HG02885 (cell line): ENCODE data around the gene CSNK1G2.

ENCODE experiments used
- ATAC-seq: cut with Tn5 transposase; IDR thresholded peaks from one replicate; pipeline ENCODE4 v1.9.1; 2021; ENCODE audit warnings: mild to moderate bottlenecking; ENCODE audit not compliant: unreplicated experiment, poor library complexity

The CSNK1G2 gene

DNA sequence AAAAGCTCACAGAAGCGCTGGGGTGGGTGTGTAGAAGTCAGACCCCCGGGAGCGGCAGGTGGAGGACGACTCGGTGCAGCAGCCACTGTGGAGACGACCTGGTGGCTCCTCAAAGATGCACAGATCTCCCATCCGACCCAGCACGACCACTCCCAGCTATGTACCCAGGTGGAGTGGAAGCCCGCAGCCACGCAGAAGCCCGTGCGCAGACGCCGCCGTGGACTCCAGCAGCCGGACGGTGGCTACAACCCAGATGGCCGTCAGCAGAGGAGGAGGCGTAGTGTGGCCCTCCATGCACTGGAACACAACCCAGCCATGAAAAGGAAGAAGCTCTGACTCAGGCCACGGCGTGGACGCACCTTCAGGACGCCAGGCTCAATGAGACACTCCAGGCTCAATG lies 21.7 kb downstream of the CSNK1G2 start:
- ATAC-seq = no peak

DNA sequence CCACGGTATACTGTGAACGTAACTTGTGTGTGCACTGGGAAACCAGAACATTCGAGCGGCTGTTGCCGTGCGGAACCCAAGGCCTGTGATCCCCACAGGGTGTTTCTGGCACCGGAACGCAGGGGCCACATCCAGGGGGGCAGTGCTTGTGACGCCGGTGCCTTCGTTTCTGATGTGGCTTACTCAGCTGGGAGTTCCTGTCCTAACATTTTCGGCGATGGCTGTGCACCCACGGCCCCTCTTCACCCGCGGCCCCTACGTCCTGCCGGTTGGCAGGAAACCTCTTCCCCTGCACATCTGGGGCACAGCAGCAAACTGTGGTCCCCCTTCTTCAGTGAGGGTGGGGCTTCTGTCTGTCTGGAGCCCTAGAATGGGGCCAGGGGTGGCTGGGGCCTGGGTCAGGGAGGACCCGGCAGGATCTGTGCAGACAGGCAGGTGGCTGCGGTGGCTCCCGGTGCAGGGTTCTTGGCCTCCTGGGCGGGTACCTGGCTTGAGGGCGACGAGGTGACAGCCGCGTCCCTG lies 26.2 kb downstream of the CSNK1G2 start:
- no peak for ATAC-seq

DNA sequence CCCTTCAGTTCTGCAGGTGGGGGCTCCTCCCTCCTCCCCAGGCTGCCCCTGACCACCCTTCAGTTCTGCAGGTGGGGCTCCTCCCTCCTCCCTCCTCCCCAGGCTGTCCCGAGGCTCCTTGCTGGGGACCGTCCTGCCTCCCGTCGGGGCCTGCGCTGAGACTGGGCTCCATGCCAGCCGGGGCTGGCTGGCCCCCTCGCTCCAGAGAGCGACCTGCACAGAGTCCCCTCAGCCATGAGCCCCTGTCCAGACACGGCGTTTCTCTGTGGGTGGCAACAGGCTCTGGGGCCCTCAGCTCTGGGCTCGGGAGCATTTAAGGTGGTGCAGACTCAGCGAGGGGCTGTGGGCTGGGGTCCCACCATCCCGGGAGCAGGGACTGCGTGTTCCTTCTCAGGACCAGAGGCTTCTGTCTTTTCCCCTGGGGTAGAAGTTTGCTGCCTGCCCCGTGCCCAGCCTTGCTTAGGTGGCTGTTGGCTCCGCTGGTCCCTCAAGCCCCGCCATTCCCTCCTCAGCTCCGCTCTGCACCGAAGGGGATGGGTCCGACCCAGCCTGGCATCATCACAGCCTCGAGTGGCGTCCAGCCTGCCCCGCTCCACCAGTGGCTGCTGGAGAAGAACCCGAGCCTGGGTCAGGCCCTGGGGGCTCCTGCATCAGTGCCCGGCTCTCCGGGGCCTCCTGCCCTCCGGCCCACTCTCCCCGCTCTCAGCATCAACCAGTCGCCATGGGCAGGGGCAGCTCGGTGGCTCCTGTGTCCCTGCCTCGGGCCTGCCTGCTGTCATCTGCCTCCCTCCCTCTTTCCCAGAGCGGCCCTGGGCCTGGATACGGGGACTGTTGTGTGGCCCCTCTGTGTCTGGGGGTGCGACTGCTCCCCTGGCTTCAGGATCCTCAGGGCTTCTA lies 27.6 kb downstream of the CSNK1G2 start:
- ATAC-seq = no peak

DNA sequence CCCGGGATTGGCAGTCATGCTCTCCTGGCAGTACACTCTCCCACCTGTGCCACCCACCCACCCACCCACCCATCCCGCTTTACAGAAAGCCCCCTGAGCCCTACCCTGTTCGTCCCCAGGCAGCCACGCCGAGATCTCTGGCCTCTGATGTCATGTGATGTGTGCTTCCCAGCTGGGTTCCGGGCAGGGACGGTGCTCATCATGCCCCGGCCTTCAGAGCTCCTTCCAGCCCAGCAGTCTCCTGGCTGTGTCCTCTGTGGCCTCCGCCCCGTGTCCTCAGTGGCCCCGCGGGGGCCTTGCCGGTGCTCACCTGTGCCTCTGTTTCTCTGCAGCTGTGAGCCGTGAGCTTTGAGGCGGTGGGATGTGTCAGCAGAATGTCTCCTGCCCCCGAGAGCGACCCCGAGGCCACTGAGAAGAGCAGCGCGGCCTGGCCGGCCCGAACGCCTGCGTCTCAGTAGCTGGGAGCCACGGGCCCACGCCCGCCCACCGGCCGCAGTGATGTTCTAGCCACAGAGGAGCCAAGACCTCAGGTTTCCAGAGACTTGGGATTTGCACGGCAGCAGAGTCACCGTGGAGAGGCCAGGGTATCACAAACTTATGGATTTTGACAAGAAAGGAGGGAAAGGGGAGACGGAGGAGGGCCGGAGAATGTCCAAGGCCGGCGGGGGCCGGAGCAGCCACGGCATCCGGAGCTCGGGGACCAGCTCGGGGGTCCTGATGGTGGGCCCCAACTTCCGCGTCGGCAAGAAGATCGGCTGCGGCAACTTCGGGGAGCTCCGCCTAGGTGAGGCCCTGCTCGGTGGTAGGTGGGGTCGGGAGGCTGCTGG lies 28.4 kb downstream of the CSNK1G2 start:
- ATAC-seq = no peak

DNA sequence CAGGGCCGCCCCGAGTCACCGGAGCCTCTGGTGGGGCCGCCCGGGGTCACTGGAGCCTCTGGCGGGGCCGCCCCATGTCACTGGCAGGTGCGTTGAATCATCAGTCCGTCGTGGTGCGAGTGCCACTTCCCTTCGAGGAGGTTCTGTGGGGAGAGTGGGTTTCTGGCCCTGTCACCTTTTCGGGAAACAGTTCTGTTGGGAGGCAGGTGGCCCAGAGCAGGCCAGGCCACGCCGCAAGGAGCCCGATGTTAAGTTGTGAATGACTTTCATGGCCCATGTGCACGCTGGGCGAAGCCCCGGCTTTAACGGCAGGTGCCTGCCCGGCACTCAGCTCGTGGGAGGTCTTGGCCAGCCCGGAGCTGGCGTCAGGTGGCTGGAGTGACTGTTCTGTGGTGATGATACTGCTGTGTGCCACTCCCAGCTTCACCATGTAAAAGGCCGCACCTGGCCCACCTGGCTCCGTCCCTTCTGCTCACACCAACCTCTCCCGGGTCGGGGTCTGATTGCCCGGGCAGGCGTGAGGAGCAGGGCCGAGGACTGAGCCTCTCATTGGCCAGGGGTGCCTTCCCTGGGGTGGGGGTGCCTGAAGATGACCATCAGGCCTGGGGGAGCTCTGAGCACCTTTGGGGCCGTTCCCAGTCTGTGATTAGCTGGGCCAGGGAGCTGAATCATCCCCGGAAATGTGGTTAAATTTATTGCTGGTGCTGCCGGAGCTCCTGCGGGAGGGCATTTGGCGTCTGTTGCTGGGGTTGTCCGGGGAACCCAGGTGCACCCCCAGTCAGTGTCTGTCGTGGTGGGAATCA lies 29.2 kb downstream of the CSNK1G2 start:
- ATAC-seq = no peak

DNA sequence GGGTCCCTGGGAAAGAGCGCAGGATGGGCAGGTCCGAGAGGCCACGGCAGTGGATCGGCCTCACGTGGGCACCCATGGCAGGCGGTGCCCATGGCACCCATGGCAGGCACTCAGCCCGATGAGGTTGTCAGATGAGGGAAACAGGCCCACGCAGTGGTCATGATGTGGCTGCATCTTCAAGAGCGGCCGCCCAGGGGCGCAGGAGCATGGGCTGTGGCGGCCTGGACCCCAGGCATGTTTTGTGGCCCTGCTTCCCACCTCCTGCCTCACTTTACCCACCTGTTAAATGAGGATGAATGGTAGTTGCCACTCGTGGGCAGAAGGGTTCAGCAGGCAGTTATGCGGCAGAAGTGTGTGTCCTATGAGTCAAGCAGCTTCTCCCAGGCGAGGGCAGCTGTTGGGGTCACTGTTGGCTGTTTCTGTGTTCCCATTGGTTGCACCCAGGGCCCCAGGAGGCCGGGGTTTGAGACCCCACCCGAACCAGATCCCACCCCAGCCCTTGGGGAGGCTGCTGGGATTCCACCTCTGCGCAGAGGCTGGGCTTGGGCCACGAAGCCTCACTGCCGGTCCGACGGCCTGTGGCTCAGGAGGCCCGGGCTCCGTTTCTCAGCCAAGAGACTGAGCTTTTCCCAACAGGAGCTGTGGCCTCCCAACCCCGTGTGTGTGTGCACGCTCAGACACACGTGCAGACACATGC lies 30.0 kb downstream of the CSNK1G2 start:
- ATAC-seq = no peak

DNA sequence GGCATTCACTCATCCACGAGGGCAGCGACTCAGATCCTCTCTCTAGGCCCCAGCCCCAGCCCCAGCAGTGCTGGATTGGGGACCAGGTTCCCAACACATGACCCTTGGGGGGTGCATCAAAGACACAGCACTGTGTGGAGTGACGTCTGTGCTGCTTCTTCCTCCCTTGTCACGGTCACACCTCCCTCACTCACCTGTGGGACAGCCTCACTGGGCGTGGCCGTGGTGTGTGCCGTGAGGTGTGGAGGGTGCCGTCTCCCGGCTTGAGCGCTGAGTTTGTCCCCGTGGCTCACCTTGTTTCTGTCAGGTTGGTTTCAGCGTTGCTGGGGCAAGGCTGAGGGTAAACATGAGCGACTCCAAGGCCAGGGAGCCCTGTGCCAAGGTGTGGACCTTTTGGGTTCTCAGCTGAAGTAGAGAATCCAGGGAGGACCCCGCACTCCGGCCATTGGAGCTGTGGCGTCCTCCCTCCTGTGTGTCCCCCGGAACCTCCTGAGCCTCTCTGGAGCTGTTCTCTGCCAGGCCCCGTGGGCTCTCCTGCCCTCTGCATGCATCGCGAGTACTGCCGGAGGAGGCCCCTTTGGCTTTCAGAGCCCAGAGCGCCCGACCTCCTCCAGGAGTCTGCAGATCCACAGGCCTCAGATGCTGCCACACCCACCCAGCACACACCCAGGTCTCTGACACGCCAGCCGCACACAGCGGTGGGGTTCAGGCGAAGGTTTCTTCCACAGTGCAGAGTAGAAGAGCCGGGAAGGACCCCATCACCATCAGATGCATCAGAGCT lies 33.6 kb downstream of the CSNK1G2 start:
- no peak for ATAC-seq

DNA sequence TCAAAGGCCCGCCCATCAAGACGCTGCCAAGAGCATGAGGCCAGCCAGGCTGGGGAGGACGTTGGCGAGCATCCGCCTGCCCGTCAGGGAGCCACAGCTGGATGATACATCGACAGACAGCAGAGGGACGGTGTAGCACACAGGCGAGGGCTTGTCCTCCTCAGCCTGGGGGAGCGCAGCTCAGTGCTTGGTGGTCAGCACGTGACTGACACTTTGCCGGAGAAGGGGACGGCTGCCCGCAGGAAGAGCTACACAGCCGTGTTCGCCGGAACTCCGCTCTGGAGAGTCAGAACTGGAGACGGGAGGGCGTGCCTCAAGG lies 34.1 kb downstream of the CSNK1G2 start:
- no peak for ATAC-seq

DNA sequence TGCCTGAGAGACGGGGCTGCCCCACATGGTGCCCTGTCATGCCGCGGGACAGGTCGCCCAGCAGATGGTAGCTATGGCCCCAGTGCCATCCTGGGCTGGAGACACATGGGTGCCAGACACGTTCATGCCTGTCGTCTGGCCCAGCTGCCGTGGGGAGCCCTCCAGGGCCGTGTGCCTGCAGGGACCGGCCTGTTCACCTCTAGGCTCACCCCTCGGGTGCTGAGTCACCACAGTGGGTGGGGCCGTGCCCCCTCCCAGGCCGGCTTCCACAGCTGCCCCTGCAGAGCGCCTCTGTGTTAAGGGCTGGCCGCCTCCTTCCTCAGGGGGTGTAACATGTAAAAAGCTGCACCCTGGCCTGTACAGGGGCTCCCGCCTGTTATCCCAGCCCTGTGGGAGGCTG lies 36.1 kb downstream of the CSNK1G2 start:
- ATAC-seq = no peak

DNA sequence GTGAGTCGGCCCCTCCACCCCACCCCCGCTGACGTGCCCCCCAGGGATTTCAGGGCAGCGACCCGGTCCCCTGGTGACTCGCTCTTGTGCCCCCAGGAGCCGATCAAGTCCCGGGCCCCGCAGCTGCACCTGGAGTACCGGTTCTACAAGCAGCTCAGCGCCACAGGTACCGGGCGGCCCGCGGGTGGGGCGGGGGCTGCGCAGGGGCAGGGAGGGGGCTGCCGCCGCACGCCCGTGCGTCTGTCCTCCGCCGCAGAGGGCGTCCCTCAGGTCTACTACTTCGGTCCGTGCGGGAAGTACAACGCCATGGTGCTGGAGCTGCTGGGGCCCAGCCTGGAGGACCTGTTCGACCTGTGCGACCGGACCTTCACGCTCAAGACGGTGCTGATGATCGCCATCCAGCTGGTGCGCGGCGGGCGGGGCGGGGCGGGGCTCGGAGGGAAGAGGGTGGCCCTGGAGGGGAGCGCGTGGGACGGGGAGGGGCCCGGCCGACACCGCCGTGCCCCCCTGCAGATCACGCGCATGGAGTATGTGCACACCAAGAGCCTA lies 37.4 kb downstream of the CSNK1G2 start:
- ATAC-seq = no peak

DNA sequence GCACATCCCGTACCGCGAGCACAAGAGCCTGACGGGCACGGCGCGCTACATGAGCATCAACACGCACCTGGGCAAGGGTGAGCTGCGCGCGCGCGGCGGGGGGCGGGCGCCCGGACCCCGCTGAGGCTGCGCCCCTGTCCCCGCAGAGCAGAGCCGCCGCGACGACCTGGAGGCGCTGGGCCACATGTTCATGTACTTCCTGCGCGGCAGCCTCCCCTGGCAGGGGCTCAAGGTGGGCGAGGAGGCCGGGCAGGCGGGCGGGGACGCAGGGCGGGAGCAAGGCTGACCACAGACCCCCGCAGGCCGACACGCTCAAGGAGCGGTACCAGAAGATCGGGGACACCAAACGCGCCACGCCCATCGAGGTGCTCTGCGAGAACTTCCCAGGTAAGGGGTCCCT lies 38.0 kb downstream of the CSNK1G2 start:
- ATAC-seq = no peak

DNA sequence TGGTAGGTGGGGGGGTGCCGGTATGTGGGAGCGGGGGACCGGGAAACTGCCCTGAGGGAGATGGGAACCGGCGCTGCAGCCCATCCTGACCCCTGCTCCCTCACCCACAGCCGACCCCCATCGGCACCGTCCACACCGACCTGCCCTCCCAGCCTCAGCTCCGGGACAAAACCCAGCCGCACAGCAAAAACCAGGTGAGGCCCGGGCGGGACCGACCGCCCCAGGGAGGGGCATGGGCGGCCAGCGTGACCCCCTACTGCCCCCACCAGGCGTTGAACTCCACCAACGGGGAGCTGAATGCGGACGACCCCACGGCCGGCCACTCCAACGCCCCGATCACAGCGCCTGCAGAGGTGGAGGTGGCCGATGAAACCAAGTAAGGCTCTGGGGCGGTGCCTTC lies 38.7 kb downstream of the CSNK1G2 start:
- ATAC-seq = no peak

DNA sequence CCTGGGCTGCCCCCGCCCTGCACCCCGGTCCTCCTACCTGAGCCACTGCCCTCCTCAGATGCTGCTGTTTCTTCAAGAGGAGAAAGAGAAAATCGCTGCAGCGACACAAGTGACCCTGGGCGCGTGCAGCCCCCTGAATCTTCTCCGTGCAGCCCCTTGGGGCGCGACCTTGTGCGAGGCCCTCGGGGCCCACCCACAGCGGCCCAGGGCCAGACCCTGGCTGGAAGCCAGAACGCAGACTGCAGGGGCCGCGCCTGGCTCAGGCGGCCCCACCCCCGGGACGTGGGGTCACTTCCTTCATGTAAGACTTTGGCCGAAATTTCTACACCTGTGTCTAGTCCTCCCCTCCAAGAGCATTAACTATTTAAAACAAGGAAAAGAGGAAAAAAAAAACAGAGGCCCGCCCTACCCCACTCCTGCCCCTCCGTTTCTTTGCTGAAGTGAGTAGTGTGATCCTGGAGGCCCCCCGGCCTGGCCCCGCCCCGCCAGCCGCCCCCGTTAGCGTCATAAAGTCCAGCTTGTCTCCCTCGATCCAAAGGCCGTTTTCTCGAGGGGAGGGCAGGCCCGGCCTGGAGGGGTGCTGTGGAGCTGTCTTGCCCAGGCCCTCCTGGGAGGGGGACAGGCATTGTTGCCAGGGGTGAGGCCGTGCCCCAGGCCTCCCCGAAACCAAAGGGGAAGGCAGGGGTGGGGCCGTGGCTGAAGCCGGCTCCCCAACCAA lies 39.3 kb downstream of the CSNK1G2 start:
- no peak for ATAC-seq

DNA sequence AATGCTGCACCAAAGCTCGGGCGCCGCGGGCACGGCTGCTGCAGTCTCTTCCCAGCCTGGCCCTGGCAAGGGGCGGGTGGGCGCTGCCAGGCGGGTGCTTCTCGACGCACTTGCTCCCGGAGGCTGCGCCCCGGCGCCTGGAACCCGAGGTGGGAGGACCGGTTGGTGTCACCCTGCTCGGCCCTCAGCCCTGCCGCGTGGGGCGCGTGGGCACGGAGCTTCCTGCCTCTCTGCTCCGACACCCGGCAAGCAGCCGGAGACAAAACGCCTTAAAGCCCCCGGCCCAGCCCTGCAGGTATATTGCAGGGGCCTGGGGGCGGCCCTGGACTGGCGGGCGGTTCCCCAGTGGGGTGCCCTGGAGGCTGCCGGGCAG lies 39.8 kb downstream of the CSNK1G2 start:
- no peak for ATAC-seq

DNA sequence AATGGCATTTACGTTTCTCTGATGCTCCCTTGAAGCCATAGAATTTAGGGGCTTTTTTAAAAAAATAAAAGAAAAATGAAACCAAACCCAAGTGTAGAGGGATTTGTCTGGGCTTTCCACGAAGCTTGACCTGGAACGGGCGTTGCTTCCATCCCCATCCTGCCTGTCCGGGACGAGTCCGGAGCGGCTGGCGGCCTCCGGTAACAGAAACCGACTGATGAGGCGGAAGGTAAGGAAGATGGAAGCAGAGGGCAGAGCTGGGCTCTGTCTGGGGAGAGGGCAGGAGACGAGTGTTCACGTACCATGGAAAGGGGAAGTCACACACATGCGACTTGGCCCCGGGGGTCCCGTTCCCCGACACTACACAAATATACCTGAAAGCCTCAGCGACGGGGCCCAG lies 40.3 kb downstream of the CSNK1G2 start:
- ATAC-seq = no peak

DNA sequence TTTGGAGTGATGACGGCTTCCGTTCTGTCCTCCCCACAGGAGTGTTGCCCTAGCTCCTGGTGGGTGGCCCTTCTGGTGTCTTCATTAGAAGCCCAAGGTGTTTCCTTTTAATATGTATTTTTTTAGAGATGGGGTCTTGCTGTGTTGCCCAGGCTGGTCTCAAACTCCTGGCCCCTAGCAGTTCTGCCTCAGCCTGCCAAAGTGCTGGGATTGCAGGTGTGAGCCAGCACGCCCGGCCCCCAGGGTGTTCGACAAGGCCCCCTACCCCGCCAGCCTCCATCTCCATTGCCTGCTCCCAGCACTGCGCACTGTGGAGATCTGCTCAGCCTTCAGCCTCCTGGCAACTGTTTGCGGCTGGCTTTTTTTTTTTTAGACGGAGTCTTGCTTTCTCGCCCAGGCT lies 43.4 kb downstream of the CSNK1G2 start:
- ATAC-seq = no peak

DNA sequence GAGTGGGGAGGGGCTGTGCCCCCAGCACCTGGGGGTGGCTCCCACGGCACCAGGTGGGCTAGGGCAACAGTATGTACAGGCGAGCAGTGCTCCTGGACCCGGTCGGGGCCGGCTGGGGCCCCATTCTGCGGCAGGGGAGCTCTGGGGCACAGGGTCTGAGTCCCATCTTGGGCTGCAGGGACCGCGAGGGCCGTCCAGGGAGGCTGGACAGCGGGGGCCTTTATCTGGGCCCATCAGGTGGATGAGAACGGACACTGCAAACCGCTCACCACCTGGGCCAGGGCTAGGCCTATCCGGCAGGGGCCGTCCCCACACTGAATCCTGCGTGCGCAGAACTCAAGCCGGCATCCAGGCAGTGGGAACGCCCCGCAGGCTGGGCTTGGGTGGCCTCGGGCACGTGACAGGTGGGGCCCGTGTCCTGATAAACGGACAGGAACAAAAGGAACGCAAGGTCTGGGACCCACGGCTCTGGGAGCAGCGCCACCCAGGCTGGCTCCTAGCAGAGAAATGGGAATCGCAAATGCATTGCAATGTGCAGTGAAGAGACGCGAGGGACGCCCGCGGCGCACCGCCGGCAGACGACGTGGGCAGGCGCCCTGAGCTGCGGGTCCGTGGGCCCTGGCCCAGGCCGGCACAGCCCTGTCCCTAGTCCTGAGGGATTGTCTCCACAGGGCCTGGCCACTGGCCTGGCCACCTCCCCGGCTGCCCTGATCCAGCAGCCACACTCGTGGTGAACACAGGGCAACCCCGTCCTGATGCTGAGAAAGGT lies 44.8 kb downstream of the CSNK1G2 start:
- ATAC-seq = no peak
